ENCODE data around the gene LDLRAD4.

Gene LDLRAD4

GRCh38 chr18:13439461-13439860, 220.9 kb downstream of the LDLRAD4 start:
- Histone ChIP-seq H3K27ac (ENCODE audit: low read depth, low read length) (no peak overlapping the region), H3K9ac (ENCODE audit: low read length) (no peak overlapping the region), H3K36me3 (ENCODE audit: low read length) (no peaks in the 10 kb centered on the region), H3K9me2 (replicated peaks; ENCODE audit: insufficient read depth, low read length) (no peaks in the 10 kb centered on the region), H3K9me3 (ENCODE audit: insufficient read depth, low read length) (no peaks in the 10 kb centered on the region), H2AFZ (ENCODE audit: low read depth, low read length, severe bottlenecking) (no peak overlapping the region), H3K4me3 (ENCODE audit: insufficient read depth, low read length, poor library complexity, severe bottlenecking) (no peak overlapping the region), H3F3A (ENCODE audit: insufficient read depth) (no peaks in the 10 kb centered on the region), H3K4me2 (ENCODE audit: low read depth, low read length, poor library complexity, severe bottlenecking) (no peak overlapping the region), H3K79me2 (ENCODE audit: insufficient read depth, low read length) (no peaks in the 10 kb centered on the region), H3K27me3 (ENCODE audit: low read length) (no peaks in the 10 kb centered on the region), H4K20me1 (ENCODE audit: low read depth, low read length) (no peaks in the 10 kb centered on the region)
- TF ChIP-seq EZH2phosphoT487 (conservative IDR thresholded peaks at IDR 0.05; ENCODE audit: low read length), result no peak

GRCh38 chr18:13440277-13441248, 222.0 kb downstream of the LDLRAD4 start:
- Histone ChIP-seq H3F3A (ENCODE audit: insufficient read depth) (no peaks in the 10 kb centered on the region), H3K4me2 (ENCODE audit: low read depth, low read length, poor library complexity, severe bottlenecking) (no peak overlapping the region), H2AFZ (ENCODE audit: low read depth, low read length, severe bottlenecking) (no peak overlapping the region), H3K4me3 (ENCODE audit: insufficient read depth, low read length, poor library complexity, severe bottlenecking) (no peak overlapping the region), H3K9me3 (ENCODE audit: insufficient read depth, low read length) (no peaks in the 10 kb centered on the region), H3K36me3 (ENCODE audit: low read length) (no peaks in the 10 kb centered on the region), H3K79me2 (ENCODE audit: insufficient read depth, low read length) (no peaks in the 10 kb centered on the region), H3K9me2 (replicated peaks; ENCODE audit: insufficient read depth, low read length) (no peaks in the 10 kb centered on the region), H3K9ac (ENCODE audit: low read length) (no peak overlapping the region), H4K20me1 (ENCODE audit: low read depth, low read length) (no peaks in the 10 kb centered on the region), H3K27me3 (ENCODE audit: low read length) (no peaks in the 10 kb centered on the region), H3K27ac (ENCODE audit: low read depth, low read length) (no peak overlapping the region)
- TF ChIP-seq EZH2phosphoT487 (conservative IDR thresholded peaks at IDR 0.05; ENCODE audit: low read length) (no peak), CTCF (IDR thresholded peaks at IDR 0.05; ENCODE audit: insufficient read depth, low read length, poor library complexity, severe bottlenecking) (no peak)

GRCh38 chr18:13441736-13442135, 223.2 kb downstream of the LDLRAD4 start:
- H3K36me3 ChIP-seq (ENCODE audit: low read length), result no peaks in the 10 kb centered on the region
- no peak overlapping the region for H3K9ac ChIP-seq (ENCODE audit: low read length)
- H2AFZ ChIP-seq (ENCODE audit: low read depth, low read length, severe bottlenecking), result no peak overlapping the region
- H3K9me3 ChIP-seq (ENCODE audit: insufficient read depth, low read length), result no peaks in the 10 kb centered on the region
- H3F3A ChIP-seq (ENCODE audit: insufficient read depth), result no peaks in the 10 kb centered on the region
- H3K4me3 ChIP-seq (ENCODE audit: insufficient read depth, low read length, poor library complexity, severe bottlenecking), result no peak overlapping the region
- H3K4me2 ChIP-seq (ENCODE audit: low read depth, low read length, poor library complexity, severe bottlenecking), result no peak overlapping the region
- H4K20me1 ChIP-seq (ENCODE audit: low read depth, low read length), result no peaks in the 10 kb centered on the region
- H3K79me2 ChIP-seq (ENCODE audit: insufficient read depth, low read length), result no peaks in the 10 kb centered on the region
- no peaks in the 10 kb centered on the region for H3K27me3 ChIP-seq (ENCODE audit: low read length)
- no peaks in the 10 kb centered on the region for H3K9me2 ChIP-seq (replicated peaks; ENCODE audit: insufficient read depth, low read length)
- TF ChIP-seq CTCF (IDR thresholded peaks at IDR 0.05; ENCODE audit: insufficient read depth, low read length, poor library complexity, severe bottlenecking) (no peak), EZH2phosphoT487 (conservative IDR thresholded peaks at IDR 0.05; ENCODE audit: low read length) (no peak)
- no peak overlapping the region for H3K27ac ChIP-seq (ENCODE audit: low read depth, low read length)

- Histone ChIP-seq H3K9me2 (replicated peaks; ENCODE audit: insufficient read depth, low read length) (no peaks in the 10 kb centered on the region), H3K36me3 (ENCODE audit: low read length) (no peaks in the 10 kb centered on the region), H3K27ac (ENCODE audit: low read depth, low read length) (no peak overlapping the region), H3K9me3 (ENCODE audit: insufficient read depth, low read length) (no peaks in the 10 kb centered on the region), H3K4me2 (ENCODE audit: low read depth, low read length, poor library complexity, severe bottlenecking) (no peak overlapping the region), H2AFZ (ENCODE audit: low read depth, low read length, severe bottlenecking) (no peak overlapping the region), H4K20me1 (ENCODE audit: low read depth, low read length) (no peaks in the 10 kb centered on the region), H3K27me3 (ENCODE audit: low read length) (no peaks in the 10 kb centered on the region), H3F3A (ENCODE audit: insufficient read depth) (no peaks in the 10 kb centered on the region), H3K79me2 (ENCODE audit: insufficient read depth, low read length) (no peaks in the 10 kb centered on the region), H3K4me3 (ENCODE audit: insufficient read depth, low read length, poor library complexity, severe bottlenecking) (no peak overlapping the region), H3K9ac (ENCODE audit: low read length) (no peak overlapping the region)
- no peak for TF ChIP-seq CTCF (IDR thresholded peaks at IDR 0.05; ENCODE audit: insufficient read depth, low read length, poor library complexity, severe bottlenecking)
- no peak for TF ChIP-seq EZH2phosphoT487 (conservative IDR thresholded peaks at IDR 0.05; ENCODE audit: low read length)
These were observed 223.9 kb downstream of the LDLRAD4 start for GRCh38 chr18:13442451-13442850.

Measured in SU-DHL-6 (cell line).